Superior temporal gyrus (tissue), 1 donor: ENCODE measurements around the gene UPP2.

ENCODE experiments used
- DNase-seq: peaks from one replicate; pipeline ENCODE4 v3.0.0-alpha.2; 2016; ENCODE audit errors: extremely low spot score

Gene UPP2

GRCh38 chr2:158101384-158101926 is at the start of gene UPP2:
Gene UPP2 (plus strand): TSS chr2:158101876. CDS start chr2:158102064, 188 bp downstream.
- DNase-seq, result no peak

DNA sequence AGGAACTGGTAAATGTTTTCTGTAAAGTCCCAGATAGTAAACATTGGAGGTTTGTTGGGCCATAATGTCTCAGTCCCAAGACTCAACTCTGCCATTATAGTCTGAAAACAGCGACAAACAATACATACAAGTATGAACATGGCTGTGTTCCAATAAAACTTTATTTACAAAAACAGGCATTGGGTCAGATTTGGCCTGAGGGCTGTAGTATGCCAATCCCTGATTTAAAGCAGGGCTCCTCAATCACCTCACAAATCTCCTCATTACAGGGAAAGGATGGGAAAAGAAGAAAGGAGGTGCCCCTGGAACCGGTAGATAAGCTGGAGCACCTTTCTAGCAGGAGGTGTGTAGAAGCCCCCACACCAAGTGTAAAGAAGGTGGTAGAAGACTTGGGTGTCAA is 48.9 kb upstream of the UPP2 start:
- no peak for DNase-seq

- no peak for DNase-seq
These were observed 44.8 kb upstream of the UPP2 start for GRCh38 chr2:158056875-158057274.

DNA sequence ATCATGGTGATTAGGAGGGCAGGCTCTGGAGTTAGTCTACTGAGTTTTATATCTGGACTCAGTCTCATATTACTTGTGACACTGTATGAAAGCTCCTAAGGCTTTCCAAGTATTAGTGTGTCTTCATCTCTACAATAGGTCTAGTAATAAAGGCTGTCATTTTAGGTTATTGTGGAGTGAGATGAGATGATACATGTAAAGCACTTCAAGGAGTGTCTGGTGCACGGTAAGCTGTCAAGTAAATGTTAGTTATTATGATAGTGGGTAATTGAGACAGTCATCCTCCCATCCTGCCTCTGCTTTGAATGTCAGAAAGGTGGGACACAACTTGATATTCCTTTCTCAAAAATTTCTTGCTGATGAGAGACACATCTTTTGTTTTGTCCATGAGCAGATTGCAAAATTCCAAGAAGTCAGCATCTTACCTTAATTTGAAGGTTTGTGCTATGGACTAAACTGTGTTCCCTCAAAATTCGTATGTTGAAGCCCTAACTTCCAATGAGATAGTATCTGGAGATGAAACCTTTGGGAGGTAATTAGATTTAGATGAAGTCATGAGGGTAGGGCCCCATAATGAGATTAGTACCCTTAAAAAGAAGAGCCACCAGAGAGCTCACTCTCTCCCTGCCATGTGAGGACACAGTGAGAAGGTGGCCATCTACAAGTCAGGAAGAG is 41.4 kb upstream of the UPP2 start:
- no peak for DNase-seq

- no peak for DNase-seq
These were observed 40.7 kb upstream of the UPP2 start for GRCh38 chr2:158060835-158061435.

GRCh38 chr2:158061763-158062162 is 39.9 kb upstream of the UPP2 start:
- DNase-seq, result no peak

- no peak for DNase-seq
These were observed 35.5 kb upstream of the UPP2 start for GRCh38 chr2:158066046-158066713.

DNA sequence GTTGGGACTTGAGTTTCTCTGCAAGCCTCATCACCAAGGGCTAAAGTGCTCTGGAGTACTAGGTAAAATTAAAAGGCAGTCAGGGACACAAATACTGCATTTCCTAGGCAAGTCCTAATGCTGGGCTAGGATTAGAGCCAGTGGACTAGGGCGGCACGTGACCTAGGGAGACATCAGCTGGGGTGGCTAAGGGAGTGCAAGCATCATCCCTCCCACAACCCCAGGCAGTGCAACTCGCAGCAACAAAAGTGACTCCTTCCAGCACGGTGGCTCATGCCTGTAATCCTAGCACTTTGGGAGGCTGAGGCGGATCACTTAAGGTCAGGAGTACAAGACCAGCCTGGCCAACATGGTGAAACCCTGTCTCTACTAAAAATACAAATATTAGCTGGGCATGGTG is 30.7 kb upstream of the UPP2 start:
- DNase-seq, result no peak

GRCh38 chr2:158072361-158072760 is 29.3 kb upstream of the UPP2 start:
- no peak for DNase-seq

GRCh38 chr2:158079672-158080071 is 22.0 kb upstream of the UPP2 start:
- peak; percentile 16 for DNase-seq

DNA sequence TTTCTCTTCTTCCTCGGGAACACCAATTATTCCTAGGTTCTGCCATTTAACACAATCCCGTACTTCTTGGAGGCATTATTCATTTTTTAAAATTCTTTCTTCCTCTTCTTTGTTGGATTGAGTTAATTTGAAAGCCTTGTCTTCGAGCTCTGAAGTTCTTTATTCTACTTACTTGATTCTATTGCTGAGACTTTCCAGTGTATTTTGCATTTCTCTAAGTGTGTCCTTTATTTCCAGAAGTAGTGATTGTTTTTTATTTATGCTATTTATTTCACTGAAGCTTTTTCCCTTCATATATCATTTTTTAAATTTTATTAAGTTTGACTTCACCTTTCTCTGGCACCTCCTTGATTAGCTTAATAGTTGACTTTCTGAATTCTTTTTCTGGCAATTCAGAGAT is 13.6 kb upstream of the UPP2 start:
- no peak for DNase-seq

GRCh38 chr2:158089322-158089721 is 12.4 kb upstream of the UPP2 start:
- no peak for DNase-seq

GRCh38 chr2:158091647-158092046 is 10.0 kb upstream of the UPP2 start:
- DNase-seq, result no peak

- DNase-seq, result no peak
These were observed 7.1 kb upstream of the UPP2 start for GRCh38 chr2:158094487-158095092.

DNA sequence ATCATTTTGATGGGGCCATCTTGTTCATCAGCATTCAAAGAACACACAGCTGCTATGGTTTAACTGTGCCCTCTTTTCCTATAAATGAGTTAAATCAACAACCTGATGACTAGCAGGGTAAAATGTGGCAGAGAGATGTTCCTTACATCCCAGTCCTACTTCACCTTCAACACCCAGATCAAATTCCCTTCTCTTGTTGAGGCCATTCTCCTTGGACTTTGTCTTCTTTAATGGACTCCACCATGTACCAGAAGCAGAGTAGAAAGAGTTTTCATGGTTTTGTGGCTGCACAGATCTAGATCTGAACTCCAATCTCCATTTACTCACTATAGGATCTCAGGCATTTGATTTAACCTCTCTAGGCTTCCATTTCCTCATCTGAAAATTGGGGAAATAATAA is 6.4 kb upstream of the UPP2 start:
- DNase-seq, result no peak

- DNase-seq, result no peak
These were observed 5.8 kb upstream of the UPP2 start for GRCh38 chr2:158095912-158096311.

DNA sequence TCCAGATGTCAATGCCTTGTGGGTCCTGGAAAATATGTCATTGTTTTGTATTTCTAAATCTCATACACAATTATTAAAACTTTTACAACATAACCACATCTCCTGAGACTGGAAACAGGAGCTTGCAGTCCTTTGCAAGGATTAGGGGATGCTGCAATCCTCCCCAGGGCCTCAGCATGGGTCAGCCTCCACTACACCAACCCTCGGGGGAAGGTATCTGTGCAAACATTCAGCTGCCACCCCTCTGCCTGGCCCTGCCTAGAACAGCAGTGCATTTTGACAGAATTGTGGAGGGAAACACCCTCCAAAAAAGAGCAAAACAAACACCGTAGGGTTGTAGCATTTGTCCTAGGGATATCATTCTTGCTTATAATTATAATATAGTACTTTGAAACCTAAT is 4.2 kb upstream of the UPP2 start:
- no peak for DNase-seq

DNA sequence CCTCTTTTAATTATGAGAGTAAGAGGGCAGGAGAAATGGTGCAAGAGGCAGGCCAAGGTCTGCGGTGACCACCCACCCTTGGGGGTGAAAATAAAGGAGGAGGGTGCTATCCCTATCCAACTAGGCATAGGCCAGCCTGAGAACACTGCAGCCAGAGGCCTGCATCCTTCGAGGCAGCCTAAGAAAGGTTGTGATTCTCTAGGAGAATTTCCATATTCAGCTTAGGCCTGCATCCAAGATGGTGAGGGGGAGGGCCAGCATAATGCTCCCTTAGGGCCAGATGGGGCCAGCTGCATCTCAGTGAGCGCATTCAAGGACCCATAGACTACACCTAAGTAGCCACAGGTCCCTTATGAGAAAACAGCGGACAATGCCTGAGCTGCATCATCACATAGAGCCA is 3.5 kb upstream of the UPP2 start:
- no peak for DNase-seq

- no peak for DNase-seq
These were observed 2.0 kb upstream of the UPP2 start for GRCh38 chr2:158099716-158100115.

- DNase-seq, result no peak
These were observed 1.3 kb upstream of the UPP2 start for GRCh38 chr2:158100411-158100810.

- no peak for DNase-seq
These were observed 770 bp downstream of the UPP2 start for GRCh38 chr2:158102446-158102845.

- no peak for DNase-seq
These were observed 1.8 kb downstream of the UPP2 start for GRCh38 chr2:158103411-158104012.
